Ammon's horn (tissue), 1 donor: ENCODE data around the gene CARS1.

Source experiments
- DNase-seq: peaks from one replicate; pipeline ENCODE4 v3.0.0-alpha.2; 2016; ENCODE audit warnings: low spot score

CARS1 gene

DNA sequence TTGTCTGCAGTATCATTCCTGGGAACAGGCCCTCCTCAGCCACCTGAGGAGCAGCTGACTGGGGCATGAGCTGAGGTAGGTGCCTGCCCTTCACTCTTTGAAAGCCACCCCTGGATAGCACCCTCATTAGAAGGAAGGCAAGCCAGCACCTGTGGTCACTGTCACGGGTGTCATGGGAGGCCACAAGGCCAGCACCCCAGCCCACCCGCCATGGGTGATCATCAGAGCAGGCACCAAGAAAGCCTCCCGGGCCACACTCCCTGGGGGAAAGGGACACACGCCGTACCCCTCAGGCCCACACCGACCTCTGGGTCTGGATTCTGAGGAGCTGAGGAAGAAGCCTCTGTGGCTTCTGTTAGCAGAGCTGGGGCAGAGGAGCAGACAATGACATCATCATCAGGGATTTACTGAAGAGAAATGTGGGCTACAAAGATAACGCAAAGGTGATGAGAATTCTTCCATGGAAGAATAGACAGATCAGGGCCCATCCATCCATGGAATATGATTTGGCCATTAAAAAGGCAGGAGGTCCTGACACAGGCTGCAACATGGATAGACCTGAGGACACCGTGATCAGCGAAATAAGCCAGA lies 48.4 kb downstream of the CARS1 start:
- DNase-seq: no peak

DNA sequence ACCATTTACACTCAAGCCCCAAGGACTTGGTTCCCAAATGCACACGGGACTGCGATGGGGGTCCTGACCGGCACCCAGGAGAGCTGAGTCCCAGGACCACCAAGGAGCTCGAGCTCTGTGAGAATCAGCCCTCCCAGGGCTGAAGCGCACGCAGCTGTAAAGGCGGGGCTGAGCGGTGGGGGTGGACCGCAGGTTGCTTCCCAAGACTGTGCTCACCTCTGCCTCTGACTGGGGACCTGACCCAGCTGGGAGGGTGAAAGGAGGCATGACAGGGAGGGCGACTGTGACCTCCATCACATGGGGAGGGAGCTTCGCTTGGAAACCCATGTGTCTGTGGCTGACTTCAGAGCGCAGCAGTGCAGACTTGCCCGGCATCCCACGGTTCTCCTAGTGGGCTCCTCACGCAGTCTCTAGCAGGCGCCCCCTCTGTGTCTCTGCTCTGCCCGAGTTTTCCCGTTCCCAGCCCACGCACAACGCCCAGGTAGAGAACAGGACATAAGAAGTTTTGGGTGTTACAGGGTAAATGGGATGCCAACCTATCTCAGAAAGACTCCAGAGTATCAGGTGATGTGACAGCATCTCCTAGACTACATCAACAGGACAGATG lies 49.7 kb downstream of the CARS1 start:
- no peak for DNase-seq

DNA sequence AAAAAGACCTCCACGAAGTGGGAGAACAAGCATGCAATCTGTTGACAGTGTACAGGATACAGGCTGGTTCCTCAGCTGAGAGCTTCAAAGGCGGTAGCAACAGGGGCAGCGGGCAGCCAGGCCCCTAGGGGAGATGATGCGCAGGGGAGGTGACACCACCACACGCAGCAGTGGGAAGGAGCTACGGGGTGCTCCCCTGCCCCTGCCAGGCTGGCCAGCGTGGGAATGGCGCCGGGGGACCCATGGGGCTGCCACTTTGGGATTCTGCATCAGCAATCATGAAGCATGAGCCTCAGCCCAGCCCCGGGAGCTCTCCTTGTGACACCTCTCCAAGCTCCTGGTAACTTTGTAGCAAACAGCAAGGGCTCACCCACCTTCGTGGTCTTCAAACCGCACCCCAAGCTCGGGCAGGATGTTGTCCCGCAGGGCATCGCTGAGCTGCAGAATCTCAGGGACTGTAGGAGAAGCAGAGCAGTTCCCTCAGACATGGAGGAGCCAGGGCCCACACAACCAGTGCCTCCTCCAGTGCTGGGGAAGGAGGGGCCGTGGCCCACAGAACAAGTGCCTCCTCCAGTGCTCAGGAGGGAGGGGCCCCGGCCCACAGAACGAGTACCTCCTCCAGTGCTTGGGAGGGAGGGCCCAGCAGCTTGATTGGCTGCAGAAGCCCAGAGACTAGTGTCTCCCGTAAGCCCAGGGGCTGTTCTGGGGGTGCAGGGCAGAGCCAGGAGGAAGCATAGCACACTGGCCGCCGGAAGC lies 50.5 kb downstream of the CARS1 start:
- no peak for DNase-seq

DNA sequence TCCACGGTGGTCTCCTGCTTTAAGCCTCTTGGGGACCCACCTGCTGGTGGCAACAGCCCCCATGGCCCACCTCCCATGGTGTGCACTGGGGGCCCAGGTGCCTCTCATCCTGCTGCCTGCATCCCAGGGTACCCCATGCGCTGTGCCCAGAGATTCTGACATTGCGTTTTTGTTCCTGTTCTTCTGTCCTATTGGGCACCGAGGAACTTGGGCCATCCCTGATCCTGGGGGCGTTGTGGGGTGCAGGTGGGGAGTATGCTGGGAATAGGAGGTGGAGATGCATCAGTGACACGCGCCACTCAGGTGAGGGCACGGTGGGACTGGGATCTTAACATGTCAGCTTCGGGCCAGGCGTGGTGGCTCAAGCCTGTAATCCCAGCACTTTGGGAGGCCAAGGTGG lies 52.7 kb downstream of the CARS1 start:
- no peak for DNase-seq

DNA sequence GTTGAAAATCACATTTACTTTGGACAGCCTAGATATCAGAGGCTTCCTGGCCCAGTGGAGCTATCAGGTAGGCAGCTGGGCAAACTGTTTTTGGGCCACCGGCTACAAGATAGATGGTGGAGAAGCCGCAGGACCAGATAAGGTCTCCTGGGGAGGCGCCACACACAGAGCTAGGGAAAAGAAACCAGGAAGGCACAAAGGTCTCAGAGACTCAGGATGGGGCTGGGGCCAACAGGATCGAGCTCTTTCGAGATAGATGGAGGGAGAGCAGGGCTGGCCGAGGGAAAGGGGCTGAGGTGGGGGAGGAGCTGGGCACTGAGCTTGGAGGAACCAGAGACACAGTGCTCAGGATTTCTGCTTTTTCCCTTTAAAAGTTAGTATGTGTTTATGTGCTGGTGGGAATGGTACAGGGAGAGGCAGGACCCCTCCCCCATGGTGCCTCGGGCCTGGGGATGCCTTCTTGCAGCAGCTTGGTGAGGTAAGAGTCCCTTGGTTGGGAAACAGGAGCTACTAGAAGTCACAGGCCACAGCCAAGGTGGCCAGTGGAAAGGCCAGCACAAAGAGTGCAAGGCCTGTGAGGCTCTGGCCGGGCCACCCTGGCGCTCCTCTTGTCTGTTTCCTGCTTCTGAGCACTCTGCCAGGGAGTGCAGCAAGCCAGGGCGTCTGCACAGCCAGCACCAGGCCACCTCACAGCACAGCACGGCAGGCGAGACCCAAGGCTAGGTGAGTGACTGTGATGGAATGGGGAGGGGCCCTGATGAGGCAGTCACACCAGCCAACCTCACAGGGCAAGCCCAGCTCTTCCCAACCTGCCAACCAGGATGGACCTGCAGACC lies 53.6 kb downstream of the CARS1 start:
- DNase-seq: no peak

DNA sequence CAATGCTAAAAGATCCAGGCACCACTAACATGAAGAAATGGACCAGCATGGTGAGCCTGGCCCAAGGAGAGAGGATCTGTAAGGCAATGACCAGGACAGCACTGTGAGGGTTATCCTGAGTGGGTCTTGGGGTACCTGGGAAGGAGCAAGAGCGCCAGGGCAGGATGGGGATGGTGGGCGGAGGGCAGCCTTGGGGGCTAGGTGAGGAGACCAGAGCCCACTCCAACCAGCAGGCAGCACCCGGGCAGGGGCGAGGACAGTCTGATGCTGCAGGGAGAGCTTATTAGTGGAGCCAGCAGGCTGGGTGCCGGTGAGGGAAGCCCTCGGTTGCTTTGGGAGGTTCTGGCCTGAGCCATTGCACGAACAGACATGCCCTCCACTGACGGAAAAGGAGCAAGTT lies 54.4 kb downstream of the CARS1 start:
- DNase-seq: no peak

DNA sequence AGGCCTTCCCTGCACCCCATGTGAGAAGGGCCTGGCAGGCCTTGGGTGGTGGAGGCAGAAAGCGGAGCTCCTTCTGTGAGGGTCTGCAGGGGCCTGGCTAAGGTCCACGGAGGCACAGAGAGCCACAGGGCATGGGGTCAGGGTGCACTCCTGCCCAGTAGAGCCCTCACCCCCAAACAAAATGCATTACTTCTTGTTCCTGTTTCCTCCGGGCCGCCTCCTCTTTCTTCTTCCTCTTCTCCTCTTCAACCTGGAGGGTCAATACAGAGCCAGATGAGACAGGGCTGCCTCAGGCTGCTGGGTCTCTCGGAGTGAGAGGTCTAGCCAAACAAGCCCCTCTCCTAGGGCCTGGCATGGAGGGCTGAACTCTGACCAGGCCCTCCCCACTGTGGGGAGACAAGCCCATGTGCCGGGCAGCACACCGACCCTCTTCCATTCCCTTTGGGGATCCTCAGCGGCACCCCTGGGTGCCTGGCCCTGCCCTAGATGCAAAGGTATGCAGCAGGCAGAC lies 54.8 kb downstream of the CARS1 start:
- DNase-seq: no peak

DNA sequence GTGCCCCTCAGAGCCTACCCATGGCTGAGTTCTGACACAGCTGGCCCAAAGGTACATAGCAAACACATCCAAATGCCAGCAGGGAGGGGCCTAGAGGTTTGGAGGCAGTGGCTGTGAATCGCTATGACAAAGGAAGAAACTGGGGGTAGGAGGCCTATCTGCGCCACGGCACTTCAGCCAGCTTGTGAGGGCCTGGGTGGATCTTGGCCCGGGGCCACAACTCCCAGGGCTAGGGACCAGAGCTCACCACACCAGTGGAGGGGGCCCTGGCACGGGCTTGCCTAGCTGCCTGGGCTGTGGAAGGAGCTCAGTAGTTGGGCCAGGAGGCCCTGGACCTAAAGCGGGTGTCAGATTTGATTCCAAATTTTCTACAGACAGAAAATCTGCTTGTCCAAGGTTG lies 55.7 kb downstream of the CARS1 start:
- peak; percentile 83 for DNase-seq

DNA sequence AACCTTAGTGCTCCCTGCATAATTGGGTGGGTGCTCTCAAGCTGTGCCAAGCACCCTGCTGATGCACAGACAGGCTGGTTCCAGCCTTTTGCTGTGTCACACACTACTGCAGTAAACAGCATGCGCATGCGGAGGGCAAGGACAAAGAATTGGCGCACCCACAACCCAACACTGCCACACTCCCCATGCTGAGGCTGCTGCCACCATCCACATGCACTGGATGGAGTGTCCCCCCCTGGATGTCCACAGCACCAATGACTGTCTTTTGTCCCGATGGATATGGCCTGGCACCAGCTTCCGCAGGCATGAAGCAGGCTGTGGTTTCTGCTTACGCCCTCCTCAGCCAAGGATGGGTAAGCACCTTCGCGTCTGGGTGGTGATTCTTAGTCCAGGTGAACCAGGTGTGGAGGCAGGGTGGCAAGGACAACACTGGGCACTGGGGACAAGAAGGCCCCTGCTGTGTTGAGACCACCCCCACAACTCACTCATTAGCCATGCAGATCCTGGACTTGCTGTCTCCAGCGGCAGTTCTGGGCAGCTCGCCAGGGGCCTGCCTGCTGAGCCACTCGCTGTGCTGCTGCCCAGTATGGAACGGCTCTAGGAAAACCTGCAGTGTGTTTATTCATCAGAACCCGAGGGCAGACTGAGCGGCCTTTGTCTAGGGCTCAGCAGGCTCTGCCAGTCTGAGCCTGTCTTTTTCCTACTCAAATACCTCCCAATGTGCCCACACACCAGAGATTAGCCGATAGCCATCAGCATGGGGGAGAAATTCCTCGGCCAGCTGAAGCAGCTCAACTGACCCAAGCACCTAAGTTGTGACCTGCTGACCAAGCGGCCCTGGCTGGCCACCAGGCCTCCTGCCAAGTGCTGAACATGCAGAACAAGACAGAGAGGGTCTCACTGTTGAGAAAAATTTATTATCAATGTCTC lies 56.9 kb downstream of the CARS1 start:
- peak; percentile 98 for DNase-seq

DNA sequence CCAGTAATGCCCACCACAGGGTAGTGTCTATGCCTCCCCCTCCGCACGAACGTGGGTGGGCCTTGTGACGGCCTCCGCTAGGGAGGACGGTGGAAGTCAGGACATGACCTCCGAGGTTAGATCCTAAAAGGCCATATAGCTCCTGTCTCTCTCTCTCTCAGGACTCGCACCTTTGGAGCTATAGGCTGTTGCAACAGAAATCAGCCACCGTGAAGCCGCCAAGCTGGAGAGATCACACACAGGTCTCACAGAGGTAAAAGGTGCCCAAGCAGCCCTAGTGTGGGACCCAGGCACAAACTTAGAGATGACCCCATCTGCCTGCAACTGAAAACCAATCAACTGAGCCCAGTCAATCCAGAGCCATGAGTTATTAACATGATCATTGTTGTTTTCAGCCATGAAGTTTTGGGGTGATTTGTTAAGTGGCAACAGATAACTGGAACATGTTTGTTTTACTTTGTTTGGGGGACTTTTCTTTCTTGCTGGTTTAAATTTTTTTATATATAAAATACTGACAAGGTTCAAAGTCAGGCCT lies 57.7 kb downstream of the CARS1 start:
- DNase-seq: no peak

DNA sequence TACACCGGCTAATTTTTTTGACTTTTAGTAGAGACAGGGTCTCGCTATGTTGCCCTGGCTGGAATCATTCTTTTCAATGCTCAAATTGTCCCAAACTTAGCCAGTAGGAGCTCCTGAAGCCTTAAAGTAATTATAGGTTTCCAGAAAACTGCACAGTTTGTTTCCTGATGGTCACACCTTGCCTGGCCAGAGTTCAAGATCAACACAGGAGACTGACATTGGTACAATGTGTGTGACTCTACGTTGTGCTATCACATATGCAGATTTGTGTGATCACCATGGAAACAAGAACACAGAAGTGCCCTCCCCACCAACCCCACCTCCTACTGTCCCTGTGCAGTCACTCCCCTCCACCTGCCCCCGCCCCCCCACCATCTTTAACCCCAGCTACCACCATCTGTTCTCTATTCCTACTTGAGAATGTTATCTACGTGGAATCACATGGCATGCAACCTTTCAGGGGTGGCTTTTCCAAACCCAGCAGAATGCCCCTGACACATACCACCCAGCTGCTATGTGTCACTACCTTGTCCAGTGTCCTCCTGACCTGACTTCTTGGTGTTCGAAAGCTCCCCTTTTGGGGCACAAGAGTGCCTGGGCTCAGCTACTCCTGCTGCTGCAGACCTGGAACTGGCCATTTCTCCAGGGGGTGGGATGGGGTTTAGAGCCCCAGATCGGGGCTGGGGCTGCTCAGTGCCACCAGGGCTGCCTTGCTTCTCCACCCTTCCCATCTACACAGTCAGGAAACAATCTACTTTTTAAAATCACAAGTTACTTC lies 59.0 kb downstream of the CARS1 start:
- no peak for DNase-seq

DNA sequence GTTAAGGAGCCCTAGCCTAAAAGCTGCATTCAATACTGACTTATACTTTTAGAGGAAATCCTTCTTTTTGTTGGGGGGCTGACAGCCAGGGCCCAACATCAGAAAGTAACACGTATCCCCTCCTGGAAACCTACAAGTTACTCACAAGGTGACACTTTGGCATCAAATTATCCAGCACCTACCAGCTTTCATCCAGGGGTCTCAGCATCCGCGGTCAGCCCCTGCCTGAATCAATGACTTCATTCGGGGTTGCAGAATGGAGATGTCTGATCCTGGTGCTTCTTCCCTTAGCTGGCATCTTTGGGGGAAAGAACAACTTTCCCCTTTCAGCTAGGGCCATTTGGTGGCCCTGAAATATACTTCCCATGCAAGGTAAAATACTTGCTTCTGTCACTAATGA lies 59.8 kb downstream of the CARS1 start:
- DNase-seq: no peak

DNA sequence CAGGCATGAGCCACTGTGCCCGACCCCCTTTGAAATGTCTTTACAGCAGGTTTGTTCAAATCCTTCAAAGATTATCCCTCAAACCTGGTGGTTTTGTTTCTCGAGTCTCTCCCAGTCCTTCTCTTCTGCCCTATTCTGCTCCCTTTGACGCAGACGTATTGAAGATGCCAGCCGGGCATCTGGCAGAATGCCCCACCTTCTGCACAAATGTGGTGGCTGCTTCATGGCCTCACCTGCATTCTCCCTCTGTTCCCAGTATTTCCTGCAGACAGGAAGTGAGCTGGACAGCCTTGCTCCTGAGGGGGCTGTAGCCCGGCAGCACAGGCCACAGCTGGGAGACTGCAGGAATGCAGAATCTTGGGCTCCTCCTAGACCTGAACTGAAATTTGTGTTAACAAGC lies 60.2 kb downstream of the CARS1 start:
- no peak for DNase-seq

DNA sequence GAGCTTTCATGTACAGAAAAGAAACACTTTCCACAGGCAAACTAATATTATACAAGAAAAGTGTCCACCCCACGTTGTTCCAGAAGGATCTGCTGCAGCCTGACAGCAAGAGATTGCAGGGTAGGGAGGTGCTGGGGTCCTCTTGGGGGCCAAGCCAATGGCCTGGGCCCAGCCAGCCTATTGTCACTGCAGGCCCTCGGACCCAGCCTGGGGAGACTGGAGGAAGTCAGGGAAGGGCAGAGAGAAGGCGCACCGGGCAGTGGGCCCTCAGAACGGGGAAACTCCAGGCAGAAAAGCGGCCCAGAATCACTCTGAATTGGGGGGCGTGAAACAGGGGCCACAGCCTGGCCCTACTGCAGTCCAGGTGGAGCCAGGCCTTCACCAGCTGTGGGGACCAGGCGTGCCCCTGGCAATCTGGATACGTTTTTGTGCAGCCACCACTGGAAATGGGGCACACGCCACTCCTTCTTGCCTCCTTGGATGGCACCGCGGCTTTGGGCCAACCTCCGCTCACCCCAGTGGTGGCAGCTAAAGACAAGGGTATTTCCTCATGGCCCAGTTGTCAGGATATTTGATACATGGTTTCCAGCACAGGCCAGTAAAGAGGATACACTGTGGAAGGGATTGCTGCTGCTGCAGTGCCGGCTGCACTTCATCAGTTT lies 61.2 kb downstream of the CARS1 start:
- DNase-seq: no peak

DNA sequence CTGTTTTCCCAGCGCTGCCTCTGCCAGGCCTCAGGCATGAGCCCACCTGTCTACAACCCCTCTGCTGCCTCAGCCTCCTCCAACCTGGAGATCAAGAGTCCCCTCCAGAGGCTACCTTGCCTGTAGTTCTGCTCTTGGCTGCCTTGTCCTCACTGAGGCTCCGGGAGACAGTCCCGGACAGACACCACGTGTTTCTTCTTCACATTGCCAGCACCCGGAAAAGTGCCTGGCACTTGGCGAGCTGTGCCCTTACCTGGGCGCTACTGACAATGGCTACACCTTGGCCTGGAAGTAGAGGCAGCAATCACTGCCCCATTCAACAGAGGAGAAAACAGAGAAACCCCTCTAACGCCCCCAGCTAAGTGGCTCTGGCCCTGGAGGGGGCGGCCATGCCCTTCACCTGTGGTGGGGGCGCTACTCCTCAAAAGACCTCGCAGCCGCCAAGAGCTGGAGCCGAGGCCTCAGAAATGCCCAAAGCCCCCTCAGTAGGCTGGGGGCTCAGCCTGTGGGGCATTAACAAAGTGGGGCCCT lies 62.1 kb downstream of the CARS1 start:
- DNase-seq: no peak

DNA sequence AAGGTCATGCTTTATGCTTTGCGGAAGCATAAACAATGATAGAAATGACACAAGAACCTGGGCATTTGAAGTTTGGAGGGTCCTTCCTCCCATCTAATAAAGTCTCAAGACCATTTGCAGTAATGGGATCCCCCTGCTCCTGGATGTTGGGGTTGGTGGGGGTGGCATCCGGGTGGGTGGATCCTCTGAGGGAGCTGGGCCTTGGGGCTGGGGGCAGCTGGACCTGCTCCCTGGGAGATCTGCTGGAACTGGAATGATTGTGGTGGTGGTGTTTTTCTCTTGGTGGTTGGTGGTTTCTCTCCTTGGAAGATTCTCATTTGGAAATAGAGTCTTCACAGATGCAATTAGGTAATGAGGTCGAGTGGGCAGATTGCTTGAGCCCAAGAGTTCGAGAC lies 62.9 kb downstream of the CARS1 start:
- no peak for DNase-seq

DNA sequence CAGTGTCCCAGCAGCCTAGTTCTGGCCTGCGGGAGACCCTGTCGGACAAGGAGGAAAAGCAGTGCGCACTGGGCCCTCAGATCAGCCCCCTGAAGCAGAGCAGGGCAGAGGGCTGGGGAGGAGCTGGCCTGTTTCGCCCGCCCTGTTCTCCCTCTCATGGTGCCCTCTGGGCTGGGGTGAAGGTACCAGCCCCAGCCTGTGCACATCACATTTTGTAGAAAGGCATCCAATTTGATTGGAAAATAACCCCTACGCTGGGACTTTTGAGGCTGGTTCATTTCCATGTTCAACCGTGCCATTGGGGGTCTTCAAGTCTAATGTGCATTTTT lies 64.3 kb downstream of the CARS1 start:
- no peak for DNase-seq

DNA sequence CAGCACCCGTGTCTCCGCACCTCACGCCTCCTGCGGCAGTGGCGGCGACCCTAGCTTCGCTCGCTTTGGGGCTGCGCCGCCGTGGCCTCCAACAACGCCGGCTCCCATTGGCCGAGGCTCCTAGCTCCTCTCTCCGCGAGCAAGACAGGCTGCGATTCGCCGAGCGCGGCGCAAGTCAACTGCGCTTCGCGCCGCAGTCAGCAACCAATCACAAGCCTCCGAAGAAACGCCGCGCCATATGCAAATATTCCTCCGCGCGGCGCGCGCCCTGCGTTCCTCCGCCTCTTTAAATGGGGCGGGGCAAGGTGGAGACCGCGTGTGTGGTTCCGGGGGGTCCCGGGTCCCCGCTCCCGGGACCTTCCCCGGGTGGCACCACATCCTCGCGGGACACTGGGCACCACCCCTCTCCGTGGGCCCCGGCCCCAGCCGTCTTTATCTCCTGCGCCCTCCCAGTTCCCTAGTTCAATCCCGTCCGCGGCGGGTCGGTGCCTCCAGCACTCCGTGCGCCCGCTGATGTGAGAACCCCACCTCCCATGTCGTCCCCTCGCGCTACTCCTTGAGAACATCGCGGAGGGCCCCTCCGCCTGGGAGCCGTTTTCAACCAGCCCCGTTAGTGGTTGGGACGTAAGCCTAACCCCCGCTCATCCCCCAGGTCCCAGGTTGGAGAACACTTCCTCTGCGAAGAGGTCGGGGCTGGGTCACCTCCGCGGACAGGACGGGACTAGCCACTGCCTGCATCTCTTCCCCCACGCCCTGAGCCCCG lies 64.8 kb downstream of the CARS1 start, which contains the start of gene NAP1L4:
NAP1L4 (minus strand) TSS at position 96 of the 763 bp plus-strand sequence. CDS start 13,109 bp downstream, outside the sequence.
- peak; percentile 97 for DNase-seq
